GM18951 (cell line): ENCODE results near the gene CABLES1.

ENCODE experiments used
- POLR2A ChIP-seq: IDR thresholded peaks from 4 replicates; pipeline ENCODE4 v1.6.1; 2011; ENCODE audit warnings: mild to moderate bottlenecking; ENCODE audit not compliant: insufficient read length, insufficient read depth; ENCODE audit errors: extremely low read depth
- in situ Hi-C: fragments of 300-500 bp; cut with MboI; formaldehyde crosslinking; loops from one replicate; pipeline ENCODE4 v1.12.0; 2022; ENCODE audit warnings: low sequenced_read_pairs, mixed read lengths, inconsistent platforms; ENCODE audit not compliant: unreplicated experiment

CABLES1 gene

DNA sequence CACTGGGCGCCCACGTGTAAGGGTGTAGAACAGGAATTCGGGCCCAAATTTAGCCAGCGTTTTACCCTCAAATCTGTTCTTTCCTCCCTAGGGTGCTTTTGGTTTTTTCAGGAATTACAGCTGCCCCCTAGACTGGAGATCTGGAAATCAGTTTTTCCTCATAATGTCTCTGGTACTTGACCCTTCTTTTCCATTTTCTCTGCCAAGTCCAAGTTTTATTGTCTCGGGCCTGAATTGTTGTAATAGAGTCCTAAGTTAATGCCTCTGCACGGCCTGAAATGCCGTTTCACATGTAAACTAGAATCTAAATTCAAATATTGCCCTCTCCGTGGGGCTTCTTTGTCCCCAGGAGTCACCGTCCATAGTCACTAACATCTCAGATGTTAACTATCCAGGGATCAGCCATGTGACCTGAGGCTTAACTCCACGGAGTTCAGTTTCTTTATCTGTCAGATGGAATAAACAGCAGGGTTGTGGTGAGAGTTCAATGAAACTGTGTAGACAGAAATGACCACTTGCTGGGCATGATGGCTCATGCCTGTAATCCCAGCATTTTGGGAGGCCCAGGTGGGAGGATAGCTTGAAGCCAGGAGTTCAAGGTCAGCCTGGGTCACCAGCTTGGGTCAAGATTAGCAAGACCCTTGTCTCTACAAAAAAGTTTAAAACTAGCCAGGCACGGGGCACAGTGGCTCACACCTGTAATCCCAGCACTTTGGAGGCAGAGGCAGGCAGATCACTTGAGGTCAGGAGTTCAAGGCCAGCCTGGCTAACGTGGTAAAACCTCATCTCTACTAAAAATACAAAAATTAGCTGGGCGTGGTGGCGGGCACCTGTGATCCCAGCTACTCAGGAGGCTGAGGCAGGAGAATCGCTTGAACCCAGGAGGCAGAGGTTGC is 12.7 kb upstream of the CABLES1 start:
- TF ChIP-seq POLR2A: no peak
- in situ Hi-C loops: no loop called here

DNA sequence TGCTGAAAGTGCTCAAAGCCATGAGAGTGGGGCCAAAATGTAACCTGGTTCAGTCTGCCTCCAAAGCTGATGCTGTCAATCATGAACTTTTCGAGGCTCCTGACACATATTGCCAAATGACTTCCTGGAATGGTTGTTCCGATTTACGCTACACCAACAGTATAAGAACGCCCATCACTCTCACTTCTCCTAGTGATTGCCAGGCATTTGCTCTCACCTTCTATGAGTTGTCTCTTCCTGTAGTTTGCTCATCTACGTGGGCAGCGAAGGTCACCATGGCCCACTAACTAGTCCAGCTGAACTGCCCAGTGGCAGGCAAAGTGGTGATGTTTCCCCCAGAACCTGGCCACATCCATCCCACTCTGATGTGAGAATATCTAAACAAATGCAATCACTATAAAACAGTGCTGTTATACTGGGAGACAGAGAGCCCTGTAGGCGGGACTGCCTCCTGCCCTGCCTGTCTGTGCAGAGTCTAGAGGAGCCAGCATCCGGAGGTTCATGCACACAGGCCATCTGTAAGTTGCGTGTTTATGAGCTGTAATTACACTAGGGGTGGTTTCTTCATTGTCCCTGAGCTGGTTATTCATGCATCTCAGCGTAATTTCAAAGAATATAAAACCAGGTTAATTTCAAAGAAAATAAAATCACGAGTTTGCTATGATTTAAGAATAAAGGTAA is 8.8 kb upstream of the CABLES1 start:
- in situ Hi-C loops: no loop called here
- TF ChIP-seq POLR2A: no peak

DNA sequence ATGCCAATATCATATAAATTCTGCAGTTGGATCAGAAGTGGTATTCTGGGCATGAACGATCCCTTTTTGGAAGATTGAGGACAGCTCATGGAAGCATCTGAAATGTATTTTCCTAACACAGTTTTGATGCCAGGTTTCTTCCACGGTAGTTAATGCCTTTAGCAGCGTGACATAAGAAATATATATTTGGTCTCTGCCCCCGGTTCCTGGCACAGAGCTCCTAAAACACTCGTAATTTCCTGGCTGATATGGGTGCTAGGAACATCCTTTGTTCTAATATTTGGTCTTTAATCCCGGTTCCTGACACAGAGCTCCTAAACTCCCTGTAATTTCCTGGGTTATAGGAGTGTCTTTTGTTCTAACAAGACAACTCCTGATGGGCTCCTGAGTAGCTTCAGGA is 8.2 kb upstream of the CABLES1 start:
- in situ Hi-C loops: no loop called here
- TF ChIP-seq POLR2A: no peak

DNA sequence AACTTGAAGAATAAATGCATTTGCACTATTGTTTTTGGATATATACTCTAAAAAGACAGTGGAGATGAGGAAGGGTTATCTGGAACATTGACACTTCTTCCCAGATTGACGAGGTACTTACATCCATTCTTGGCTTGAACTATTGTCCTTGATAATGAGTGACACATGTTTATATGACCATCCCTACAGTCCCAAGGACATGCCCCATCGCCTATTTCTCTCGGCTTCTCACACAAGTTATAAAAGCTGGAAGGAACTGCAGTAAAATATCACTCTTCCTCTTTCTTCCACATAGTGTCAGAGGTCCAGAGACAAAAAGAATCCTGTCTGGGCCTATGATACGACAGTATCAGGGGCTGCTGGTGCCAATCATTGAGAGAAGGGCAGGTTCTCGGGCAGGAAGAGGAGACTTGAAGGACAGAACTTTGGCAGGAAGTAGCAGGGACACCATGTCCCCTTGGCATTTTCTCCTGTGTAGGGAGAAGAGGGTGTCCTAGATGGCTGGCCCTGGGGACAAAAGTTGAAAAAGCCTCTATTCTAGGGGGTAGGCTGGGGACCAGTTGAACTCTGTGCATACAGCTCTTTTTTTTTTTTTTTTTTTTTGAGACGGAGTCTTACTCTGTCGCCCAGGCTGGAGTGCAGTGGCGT is 5.8 kb upstream of the CABLES1 start:
- in situ Hi-C loops: loop anchor here (5.0 kb wide), 1 partner anchor 228 kb away; no protein-coding TSS in a partner anchor

DNA sequence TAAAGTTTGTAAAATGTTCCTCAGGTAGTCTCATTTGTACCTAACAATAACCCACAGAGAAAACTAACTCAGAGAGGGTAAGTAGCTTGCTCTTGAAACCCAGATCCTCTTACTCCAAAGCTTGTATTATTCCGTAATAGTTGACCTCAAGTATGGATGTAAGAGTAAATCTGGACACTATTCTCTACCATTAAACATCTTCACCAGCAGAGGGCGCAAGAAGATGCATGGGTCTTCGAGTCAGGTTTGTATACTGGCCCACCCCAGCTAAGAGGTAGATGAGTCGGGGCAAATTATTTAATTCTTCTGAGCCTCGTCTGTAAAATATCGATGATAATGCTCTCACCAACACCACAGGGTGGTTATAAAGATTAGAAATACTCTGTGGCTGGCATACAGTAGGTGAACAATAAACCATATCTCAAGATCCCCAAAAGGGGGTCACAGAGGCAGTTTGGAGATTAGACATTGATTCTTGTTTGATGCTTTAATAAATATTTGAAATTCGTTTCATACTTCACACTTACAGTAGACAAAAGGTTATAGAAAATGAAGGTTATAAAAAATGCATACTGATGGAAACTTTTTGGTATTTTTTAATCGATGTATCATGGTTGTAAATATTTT is 3.5 kb upstream of the CABLES1 start:
- no peak for TF ChIP-seq POLR2A
- in situ Hi-C loops: loop anchor here (5.0 kb wide), 1 partner anchor 225 kb away; no protein-coding TSS in a partner anchor

More for the DNA sequence above, 5.8 kb upstream of the CABLES1 start:
- TF ChIP-seq POLR2A: no peak

DNA sequence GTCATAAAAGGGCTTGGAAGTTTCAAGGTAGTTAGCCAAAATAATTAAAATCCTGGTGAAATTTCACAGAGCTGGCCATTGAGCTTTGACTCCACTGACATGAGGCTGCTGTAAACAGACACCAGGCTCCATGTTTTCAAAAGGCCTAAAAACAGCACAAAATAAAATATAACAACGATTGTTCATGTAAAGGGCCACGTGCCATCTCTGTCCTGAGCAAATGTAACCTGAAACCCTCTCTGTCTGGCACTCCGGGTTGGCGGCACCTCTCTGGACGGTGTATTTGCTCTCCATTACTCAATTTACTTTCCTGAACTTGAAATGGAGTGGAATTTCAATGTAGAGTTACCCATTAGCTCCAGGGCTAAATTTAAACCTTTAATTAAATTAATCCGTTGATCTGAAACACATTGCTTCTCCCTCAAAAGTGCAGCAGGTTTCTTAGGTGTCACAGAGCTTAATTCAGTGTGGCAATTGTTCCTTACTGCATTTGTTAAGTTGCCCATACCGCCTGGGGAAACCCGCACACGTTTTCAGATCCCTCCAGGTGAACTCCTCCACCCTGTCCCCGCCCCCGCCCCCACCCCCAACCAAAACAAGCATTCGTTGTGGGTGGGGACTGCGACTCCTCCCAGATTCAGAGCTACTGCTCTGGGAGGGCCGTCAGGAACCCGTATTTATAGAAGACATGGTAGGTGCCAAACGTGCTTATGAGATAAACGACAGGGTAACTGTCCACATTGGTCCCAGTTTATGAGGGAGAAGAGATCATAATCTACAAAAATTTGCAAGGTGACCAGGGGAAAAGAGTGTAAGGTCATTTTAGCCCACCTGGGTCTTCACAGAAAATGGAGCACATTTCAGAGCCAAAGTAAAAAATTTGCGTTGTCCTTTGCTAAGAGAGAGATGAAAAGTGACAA is 1.2 kb upstream of the CABLES1 start:
- in situ Hi-C loops: loop anchor here (5.0 kb wide), 1 partner anchor 223 kb away; no protein-coding TSS in a partner anchor
- peak; percentile 71 for TF ChIP-seq POLR2A

DNA sequence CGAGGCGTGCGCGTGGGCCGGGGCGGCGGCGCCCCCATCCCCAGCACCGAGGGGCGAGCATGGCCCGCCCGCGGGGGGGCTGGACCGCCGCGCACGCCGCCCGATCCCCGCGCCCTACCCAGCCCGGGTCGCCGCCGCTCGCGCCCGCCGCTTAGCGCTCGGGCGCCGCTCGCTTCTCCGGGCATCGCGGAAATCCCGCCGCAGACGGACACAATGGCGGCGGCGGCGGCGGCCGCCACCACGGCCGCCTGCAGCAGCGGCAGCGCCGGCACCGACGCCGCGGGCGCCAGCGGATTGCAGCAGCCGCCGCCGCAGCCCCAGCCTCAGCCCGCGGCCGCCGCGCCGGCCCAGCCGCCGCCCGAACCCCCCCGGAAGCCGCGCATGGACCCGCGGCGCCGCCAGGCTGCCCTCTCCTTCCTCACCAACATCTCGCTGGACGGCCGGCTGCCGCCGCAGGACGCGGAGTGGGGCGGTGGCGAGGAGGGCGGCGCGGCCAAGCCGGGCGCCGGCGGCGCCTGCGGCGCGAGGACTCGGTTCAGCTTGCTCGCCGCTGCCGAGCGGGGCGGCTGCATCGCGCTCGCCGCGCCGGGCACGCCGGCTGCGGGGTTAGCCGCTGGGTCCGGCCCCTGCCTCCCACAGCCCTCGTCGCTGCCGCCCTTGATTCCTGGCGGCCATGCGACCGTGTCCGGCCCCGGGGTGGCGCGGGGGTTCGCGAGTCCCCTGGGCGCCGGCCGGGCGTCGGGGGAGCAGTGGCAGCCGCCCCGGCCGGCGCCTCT is 453 bp downstream of the CABLES1 start:
- TF ChIP-seq POLR2A: no peak
- in situ Hi-C loops: no loop called here

DNA sequence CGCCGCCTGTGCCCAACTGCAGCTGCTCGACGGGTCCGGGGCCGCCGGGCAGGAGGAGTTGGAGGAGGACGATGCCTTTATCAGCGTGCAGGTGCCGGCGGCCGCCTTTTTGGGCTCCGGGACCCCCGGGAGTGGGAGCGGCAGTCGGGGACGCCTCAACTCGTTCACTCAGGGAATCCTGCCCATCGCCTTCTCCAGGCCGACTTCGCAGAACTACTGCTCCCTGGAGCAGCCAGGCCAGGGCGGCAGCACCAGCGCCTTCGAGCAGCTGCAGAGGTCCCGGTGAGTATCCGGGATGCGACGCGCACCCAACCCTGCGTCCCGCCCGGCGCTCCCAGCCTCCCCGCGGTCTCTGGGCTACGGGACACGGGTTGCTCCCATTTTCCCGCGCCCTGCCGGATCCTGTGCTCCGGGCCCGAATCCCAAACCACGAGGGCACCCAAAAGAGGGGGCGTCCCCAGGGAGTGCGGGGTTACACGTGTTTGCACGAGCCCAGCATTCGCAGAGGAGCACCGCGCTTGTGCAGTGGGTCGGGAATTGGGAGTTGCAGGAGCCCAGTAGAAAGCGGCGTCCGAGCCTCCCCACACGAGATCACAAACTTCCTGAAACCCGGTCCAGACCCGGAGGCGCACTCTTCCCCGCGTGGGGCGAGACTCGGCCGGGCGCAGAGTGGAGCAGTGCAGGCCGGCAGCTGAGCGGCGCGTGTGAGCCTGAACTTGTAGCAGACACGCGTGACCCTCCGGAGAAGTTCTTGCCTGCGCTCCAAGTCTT is 1.2 kb downstream of the CABLES1 start:
- in situ Hi-C loops: no loop called here
- no peak for TF ChIP-seq POLR2A

DNA sequence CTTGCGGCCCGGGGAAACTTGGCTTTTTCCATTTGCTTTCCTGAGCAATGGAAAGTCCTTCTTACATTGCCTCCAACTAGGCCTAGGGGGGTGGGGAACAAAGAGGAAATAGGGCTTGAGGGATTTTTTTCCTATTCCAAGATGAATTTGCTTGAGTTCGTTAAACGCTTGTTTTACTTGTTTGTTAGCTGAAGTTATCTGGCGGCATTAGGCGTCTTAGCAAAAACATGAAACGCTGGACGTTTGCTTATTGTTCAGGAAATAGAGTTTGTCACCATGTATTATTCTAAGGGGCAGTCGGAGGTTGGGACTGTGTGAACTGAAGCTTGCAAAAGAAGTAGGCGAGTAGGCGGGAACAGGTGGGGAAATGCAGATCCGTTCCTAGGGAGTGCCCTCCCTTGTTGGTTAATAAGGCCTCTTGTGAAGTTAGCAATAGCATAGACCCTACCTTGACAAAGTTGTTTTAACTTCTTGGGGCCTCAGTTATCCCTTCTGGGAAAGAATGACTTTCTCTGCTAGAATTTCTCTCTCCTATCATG is 1.9 kb downstream of the CABLES1 start:
- TF ChIP-seq POLR2A: no peak
- in situ Hi-C loops: no loop called here

DNA sequence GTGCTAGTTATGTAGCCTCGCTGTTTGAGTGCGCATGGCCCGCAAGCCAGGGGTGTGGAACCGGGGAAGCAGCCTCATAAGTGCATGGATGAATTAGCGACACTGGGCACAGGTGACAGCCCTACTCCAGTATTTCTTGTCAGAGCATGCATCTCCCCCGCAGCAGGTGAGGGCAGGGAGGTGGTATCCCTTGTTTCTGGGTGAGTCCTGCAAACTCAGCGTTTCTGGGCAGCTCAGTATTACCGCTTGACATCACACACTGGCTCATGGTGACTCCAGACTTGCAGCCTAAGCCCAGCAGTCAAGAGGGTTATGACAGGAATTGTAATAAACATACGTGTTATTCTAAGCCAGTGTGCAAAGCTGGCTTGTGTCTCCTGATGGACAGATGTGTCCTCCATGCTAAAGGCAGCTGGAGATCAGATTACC is 2.5 kb downstream of the CABLES1 start:
- in situ Hi-C loops: no loop called here

More for the DNA sequence above, 2.5 kb downstream of the CABLES1 start:
- TF ChIP-seq POLR2A: no peak
